22Rv1 (cell line): ENCODE results near the gene STAT1.

Experiments used
- ZFX ChIP-seq: fragments of 450-650 bp; IDR thresholded peaks from 2 replicates; pipeline ENCODE4 v1.6.1; 2017; ENCODE audit warnings: antibody characterized with exemption, borderline replicate concordance
- TF ChIP-seq, protein P1 (sequence below): fragments of 450-650 bp; IDR thresholded peaks from 2 replicates; pipeline ENCODE4 v1.5.1; 2017; ENCODE audit warnings: mild to moderate bottlenecking

DNA sequence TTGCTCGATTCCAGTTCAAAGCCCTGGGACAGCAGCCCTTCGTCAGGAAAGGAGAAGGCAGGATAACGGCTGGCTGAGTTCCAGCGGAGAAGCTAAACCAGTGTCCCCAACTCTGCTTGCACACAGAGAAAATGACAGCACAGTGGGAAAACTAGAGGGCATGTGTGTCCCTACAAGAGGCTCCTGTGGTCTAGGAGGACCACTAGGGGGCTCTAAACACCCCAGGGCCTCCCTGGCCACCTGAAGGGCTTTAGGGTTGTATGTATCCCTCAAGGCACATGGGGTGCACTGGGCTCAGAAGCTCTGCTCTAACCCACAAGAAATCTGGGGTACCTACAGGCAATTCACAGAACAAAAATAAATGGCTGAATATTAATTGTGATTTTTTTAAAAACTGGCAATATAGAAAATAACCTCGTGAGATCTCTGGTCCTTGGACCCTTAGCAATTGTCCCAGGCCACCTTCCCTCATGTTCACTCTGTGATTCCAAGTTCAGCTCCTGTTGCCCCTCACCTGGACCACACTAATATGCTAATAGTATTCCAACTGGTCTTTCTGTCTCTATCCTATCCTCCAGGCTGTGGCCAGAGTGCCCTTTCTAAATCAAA lies 17.5 kb downstream of the STAT1 start:
- TF ChIP-seq, protein P1, sequence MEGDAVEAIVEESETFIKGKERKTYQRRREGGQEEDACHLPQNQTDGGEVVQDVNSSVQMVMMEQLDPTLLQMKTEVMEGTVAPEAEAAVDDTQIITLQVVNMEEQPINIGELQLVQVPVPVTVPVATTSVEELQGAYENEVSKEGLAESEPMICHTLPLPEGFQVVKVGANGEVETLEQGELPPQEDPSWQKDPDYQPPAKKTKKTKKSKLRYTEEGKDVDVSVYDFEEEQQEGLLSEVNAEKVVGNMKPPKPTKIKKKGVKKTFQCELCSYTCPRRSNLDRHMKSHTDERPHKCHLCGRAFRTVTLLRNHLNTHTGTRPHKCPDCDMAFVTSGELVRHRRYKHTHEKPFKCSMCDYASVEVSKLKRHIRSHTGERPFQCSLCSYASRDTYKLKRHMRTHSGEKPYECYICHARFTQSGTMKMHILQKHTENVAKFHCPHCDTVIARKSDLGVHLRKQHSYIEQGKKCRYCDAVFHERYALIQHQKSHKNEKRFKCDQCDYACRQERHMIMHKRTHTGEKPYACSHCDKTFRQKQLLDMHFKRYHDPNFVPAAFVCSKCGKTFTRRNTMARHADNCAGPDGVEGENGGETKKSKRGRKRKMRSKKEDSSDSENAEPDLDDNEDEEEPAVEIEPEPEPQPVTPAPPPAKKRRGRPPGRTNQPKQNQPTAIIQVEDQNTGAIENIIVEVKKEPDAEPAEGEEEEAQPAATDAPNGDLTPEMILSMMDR = peak; percentile 73
- no peak for TF ChIP-seq ZFX
